ENCODE data around the gene KCNB1. TPM values are rescaled to one million over a fixed set of nuclear protein-coding genes. Genes with fewer than 3 reads are reported as not detected.

Gene KCNB1
- total RNA-seq, 3 donors from 2014 or later, result 0.05 TPM; not detected in 1

GRCh38 chr20:49352751-49353150 is 129.7 kb downstream of the KCNB1 start:
- Mint-ChIP-seq H3K9me3 (no peaks in the 10 kb centered on the region), H3K4me1 (ENCODE audit: low read depth) (no peaks in the 10 kb centered on the region), H3K36me3 (ENCODE audit: insufficient read depth) (no peaks in the 10 kb centered on the region), H3K4me3 (no peak overlapping the region), H3K27me3 (ENCODE audit: low read depth) (peaks cover 13% of the 10 kb centered on the region)
- no peak for DNase-seq
- ATAC-seq, result no peak

DNA sequence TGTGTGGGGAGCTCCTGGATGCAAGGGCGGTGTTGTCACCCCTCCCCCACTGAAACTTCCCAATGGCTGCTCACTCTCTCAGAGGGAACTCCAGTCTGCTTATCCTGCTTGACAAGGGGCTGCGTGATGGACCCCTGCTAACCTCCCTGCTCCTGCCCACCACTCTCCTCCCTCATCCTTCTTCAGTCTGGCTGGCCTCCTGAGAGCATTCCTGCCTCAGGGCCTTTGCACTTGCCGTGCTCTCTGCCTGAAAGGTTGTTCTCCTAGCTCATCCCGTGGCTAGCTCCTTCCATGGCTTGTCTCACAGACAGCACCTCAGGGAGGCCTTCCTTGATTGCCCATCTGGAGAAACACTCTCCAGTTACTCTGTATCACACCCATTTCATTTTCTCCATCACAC is 130.7 kb downstream of the KCNB1 start:
- Mint-ChIP-seq H3K36me3 (ENCODE audit: insufficient read depth) (no peaks in the 10 kb centered on the region), H3K27me3 (ENCODE audit: low read depth) (peaks cover 16% of the 10 kb centered on the region), H3K9me3 (no peaks in the 10 kb centered on the region), H3K4me3 (no peak overlapping the region), H3K4me1 (ENCODE audit: low read depth) (no peaks in the 10 kb centered on the region)
- no peak for DNase-seq
- no peak for ATAC-seq

DNA sequence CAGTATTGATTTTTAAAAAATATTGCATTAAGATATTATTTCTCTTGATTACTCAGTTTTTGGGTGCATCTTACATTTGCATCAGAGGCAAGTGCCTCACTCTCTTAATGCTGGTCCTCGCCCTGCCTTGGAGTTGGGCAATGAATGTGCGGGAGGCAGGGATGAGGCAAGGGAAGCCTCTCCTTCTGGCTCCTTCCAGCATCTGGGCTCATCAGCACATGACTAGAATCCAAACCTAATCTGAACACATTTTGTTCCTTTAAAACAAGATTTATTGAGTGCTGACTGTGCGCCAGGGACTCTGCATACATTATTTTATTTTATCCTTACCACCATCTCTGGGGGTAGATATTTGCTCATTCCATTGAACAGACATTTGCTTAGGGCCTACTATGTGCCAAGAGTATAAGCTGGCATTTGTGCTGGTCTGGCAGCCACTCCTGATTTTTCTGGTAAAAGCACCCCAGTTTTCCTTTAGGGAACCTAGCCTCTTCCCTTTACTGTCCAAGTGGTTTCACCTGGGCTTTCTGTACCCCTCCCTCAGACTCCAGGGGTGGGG is 132.7 kb downstream of the KCNB1 start:
- Mint-ChIP-seq H3K4me3 (no peak overlapping the region), H3K4me1 (ENCODE audit: low read depth) (no peaks in the 10 kb centered on the region), H3K27me3 (ENCODE audit: low read depth) (peaks cover 16% of the 10 kb centered on the region), H3K36me3 (ENCODE audit: insufficient read depth) (no peaks in the 10 kb centered on the region), H3K9me3 (no peaks in the 10 kb centered on the region)
- no peak for DNase-seq
- no peak for ATAC-seq

GRCh38 chr20:49349078-49349477 is 133.4 kb downstream of the KCNB1 start:
- no peak for DNase-seq
- no peaks in the 10 kb centered on the region for H3K4me1 Mint-ChIP-seq (ENCODE audit: low read depth)
- peaks cover 16% of the 10 kb centered on the region for H3K27me3 Mint-ChIP-seq (ENCODE audit: low read depth)
- H3K36me3 Mint-ChIP-seq (ENCODE audit: insufficient read depth), result no peaks in the 10 kb centered on the region
- no peaks in the 10 kb centered on the region for H3K9me3 Mint-ChIP-seq
- no peak overlapping the region for H3K4me3 Mint-ChIP-seq
- no peak for ATAC-seq

DNA sequence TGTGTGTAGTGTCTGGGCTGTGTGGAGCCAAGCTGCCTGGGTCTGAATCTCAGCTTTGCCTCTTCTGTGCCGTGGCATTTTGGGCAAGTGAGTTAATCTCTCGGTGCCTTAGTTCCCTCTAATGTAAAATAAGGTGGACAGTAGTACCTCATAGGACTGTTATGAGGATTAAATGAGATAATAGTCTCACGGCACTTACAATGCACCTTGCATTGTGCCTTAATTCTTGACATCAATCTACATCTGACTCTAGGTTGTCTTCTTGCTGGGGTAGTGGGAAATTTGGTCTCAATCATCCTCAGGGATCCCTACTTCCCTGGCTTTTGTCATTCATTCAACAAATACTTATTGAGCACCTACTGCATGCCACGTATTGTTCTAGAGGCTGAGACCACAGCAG is 133.9 kb downstream of the KCNB1 start:
- H3K27me3 Mint-ChIP-seq (ENCODE audit: low read depth), result peaks cover 18% of the 10 kb centered on the region
- H3K9me3 Mint-ChIP-seq, result no peaks in the 10 kb centered on the region
- no peak overlapping the region for H3K4me3 Mint-ChIP-seq
- no peak for DNase-seq
- ATAC-seq, result no peak
- no peaks in the 10 kb centered on the region for H3K4me1 Mint-ChIP-seq (ENCODE audit: low read depth)
- no peaks in the 10 kb centered on the region for H3K36me3 Mint-ChIP-seq (ENCODE audit: insufficient read depth)

DNA sequence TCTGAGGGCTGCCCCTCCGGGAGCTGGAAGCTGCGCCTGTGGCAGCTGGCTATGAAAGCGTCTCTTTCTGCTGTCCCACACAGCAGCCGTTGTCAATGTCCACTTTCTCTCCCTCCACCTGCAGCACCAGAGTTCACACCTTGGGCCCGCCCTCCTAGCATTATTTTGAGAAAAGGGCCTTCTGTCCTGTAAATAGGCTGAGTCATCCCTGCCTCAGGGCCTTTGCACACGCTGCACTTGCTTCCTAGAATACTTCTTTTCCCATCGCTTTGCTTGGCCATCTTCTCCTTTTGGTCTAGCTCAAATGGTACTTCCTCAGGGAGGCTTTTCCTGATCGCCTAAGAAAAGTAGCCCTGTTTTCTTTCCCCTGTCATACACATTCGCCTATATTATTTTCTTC is 135.3 kb downstream of the KCNB1 start:
- Mint-ChIP-seq H3K4me1 (ENCODE audit: low read depth) (no peaks in the 10 kb centered on the region), H3K36me3 (ENCODE audit: insufficient read depth) (no peaks in the 10 kb centered on the region)
- no peak for ATAC-seq

GRCh38 chr20:49346682-49347081 is 135.8 kb downstream of the KCNB1 start:
- ATAC-seq, result no peak
- H3K36me3 Mint-ChIP-seq (ENCODE audit: insufficient read depth), result no peaks in the 10 kb centered on the region
- no peak overlapping the region for H3K4me3 Mint-ChIP-seq
- no peaks in the 10 kb centered on the region for H3K4me1 Mint-ChIP-seq (ENCODE audit: low read depth)
- DNase-seq, result no peak
- H3K27me3 Mint-ChIP-seq (ENCODE audit: low read depth), result peaks cover 17% of the 10 kb centered on the region
- H3K9me3 Mint-ChIP-seq, result no peaks in the 10 kb centered on the region

More for the DNA sequence above, 135.3 kb downstream of the KCNB1 start:
- Mint-ChIP-seq H3K4me3 (no peak overlapping the region), H3K9me3 (no peaks in the 10 kb centered on the region), H3K27me3 (ENCODE audit: low read depth) (peaks cover 21% of the 10 kb centered on the region)
- DNase-seq, result no peak

GRCh38 chr20:49345524-49345923 is 136.9 kb downstream of the KCNB1 start:
- DNase-seq, result no peak
- H3K9me3 Mint-ChIP-seq, result no peaks in the 10 kb centered on the region
- no peak overlapping the region for H3K4me3 Mint-ChIP-seq
- peaks cover 11% of the 10 kb centered on the region for H3K27me3 Mint-ChIP-seq (ENCODE audit: low read depth)
- no peaks in the 10 kb centered on the region for H3K4me1 Mint-ChIP-seq (ENCODE audit: low read depth)
- ATAC-seq, result no peak
- H3K36me3 Mint-ChIP-seq (ENCODE audit: insufficient read depth), result no peaks in the 10 kb centered on the region

- DNase-seq (no peak), ATAC-seq (no peak)
- H3K27me3 Mint-ChIP-seq (ENCODE audit: low read depth), result peaks cover 11% of the 10 kb centered on the region
- no peaks in the 10 kb centered on the region for H3K9me3 Mint-ChIP-seq
- H3K36me3 Mint-ChIP-seq (ENCODE audit: insufficient read depth), result no peaks in the 10 kb centered on the region
- H3K4me3 Mint-ChIP-seq, result no peak overlapping the region
- H3K4me1 Mint-ChIP-seq (ENCODE audit: low read depth), result no peaks in the 10 kb centered on the region
These were observed 137.5 kb downstream of the KCNB1 start for GRCh38 chr20:49344975-49345374.

DNA sequence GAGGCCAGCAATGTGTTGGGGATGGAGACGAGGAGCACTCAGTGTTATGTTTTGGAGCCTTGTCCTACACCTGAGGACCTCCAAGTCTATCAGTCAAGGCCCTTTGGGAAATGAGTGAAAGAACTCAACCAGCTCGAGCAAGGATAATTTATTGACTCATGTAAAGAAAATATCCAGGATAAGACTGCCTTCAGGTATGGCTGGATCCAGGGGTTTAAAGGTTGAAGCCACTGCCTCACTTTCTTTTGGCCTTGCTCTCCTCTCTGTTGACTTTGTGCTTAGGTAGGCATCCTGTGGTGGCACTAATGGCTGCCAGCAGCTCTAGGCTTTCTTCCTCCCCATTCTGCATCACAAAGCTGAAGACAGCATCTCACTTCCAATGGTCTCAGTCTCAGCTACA is 138.3 kb downstream of the KCNB1 start:
- H3K4me3 Mint-ChIP-seq, result no peak overlapping the region
- no peaks in the 10 kb centered on the region for H3K36me3 Mint-ChIP-seq (ENCODE audit: insufficient read depth)
- DNase-seq (no peak), ATAC-seq (no peak)
- H3K27me3 Mint-ChIP-seq (ENCODE audit: low read depth), result peaks cover 11% of the 10 kb centered on the region
- no peaks in the 10 kb centered on the region for H3K9me3 Mint-ChIP-seq
- no peaks in the 10 kb centered on the region for H3K4me1 Mint-ChIP-seq (ENCODE audit: low read depth)

DNA sequence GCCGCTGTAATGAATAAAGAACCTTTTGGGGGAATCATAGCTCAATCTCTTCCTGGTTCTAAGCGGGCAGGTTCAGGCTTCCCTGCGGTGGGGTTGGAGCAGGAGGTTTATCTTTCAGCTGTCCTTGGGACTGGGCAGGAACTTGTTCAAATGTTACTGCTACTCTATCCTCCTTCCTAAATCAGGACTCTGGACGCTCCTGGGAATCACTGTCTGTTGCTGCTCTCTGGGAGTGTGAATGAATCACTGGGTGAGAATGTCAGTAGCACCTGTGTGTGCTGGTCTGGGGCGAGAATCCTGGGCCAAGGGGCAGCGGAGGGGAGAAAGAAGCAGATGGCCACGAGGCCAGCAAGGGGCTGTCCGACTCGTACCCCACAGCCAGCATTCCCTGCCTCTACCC is 139.2 kb downstream of the KCNB1 start:
- ATAC-seq, result no peak
- peaks cover 11% of the 10 kb centered on the region for H3K27me3 Mint-ChIP-seq (ENCODE audit: low read depth)

DNA sequence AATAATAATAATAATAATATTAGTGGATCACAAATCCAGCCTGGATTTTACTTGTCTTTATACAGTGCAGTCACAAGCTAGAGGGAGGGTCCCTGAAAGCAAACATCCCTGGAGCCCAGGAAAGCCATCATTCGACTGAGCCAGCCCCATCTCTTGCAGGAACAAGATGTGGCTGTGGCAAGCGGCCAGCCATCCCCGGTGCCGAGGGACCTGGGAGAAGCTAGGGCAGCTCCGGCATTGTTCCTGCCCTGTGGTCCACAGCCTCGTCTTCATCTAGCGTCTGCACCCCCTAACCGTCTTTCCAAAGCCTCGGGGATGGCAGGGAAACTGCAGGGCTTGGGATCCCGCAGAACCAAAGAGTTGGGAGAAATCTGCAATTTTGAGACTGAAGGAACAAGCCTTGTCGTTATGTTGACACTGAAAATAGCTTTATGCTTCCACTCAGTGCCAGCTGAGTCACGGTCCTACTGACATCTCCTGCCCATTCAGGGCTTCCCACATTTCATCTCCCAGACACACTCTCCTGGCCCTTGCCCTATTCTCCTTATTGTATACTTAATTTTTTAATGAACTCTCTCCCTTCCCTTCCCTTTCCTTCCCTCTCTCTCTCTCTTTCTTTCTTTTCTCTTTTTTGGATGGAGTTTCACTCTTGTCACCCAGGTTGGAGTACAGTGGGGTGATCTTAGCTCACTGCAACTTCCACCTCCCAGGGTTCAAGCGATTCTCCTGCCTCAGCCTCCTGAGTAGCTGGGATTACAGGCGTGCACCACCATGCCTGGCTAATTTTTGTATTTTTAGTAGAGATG is 142.1 kb downstream of the KCNB1 start:
- ATAC-seq (no peak), DNase-seq (no peak)
- Mint-ChIP-seq H3K4me1 (ENCODE audit: low read depth) (no peaks in the 10 kb centered on the region), H3K36me3 (ENCODE audit: insufficient read depth) (no peaks in the 10 kb centered on the region), H3K9me3 (no peaks in the 10 kb centered on the region), H3K27me3 (ENCODE audit: low read depth) (peaks cover 8% of the 10 kb centered on the region), H3K4me3 (no peak overlapping the region)

More for the DNA sequence above, 139.2 kb downstream of the KCNB1 start:
- Mint-ChIP-seq H3K36me3 (ENCODE audit: insufficient read depth) (no peaks in the 10 kb centered on the region), H3K4me1 (ENCODE audit: low read depth) (no peaks in the 10 kb centered on the region), H3K4me3 (no peak overlapping the region), H3K9me3 (no peaks in the 10 kb centered on the region)
- no peak for DNase-seq

DNA sequence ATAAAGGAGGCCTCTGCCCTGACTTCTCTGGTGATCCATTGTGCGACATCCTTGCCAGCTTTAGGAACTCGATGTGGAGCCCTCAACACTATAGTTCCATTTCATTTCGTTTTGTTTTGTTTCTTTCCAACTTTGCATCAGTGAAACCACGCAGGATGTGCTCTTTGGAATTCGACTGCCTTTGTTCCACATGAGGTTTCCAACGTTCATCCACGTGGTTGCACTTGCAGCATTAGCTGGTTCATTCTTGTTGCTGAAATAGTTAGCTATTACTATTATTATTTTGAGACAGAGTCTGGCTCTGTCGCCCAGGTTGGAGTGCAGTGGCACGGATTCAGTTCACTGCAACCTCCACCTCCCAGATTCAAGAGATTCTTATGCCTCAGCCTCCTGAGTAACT is 143.3 kb downstream of the KCNB1 start:
- no peak overlapping the region for H3K4me3 Mint-ChIP-seq
- H3K9me3 Mint-ChIP-seq, result no peaks in the 10 kb centered on the region
- peaks cover 9% of the 10 kb centered on the region for H3K27me3 Mint-ChIP-seq (ENCODE audit: low read depth)
- H3K36me3 Mint-ChIP-seq (ENCODE audit: insufficient read depth), result no peaks in the 10 kb centered on the region
- H3K4me1 Mint-ChIP-seq (ENCODE audit: low read depth), result no peaks in the 10 kb centered on the region
- no peak for ATAC-seq
- DNase-seq, result no peak

GRCh38 chr20:49338061-49338460 is 144.4 kb downstream of the KCNB1 start:
- H3K9me3 Mint-ChIP-seq, result no peaks in the 10 kb centered on the region
- ATAC-seq (no peak), DNase-seq (no peak)
- no peaks in the 10 kb centered on the region for H3K36me3 Mint-ChIP-seq (ENCODE audit: insufficient read depth)
- no peaks in the 10 kb centered on the region for H3K4me1 Mint-ChIP-seq (ENCODE audit: low read depth)
- no peak overlapping the region for H3K4me3 Mint-ChIP-seq
- H3K27me3 Mint-ChIP-seq (ENCODE audit: low read depth), result peaks cover 10% of the 10 kb centered on the region

DNA sequence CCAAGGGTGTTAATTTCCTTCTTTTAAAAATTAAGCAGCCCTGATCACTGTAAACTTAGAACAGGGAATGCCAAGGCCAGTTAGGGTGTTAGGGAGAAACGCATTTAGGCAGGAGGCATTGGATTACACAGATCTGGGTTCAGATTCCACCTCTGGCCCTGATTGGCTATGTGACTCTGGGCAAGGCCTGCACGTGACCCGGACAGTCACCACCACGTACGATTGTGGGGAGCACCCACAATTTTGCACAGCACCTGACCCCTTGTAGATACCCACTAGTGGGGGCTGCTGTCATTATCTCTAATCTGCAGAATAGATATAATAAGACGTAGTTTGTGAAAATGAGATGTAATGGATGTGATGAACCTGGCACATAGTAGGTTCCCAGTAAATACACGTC is 145.1 kb downstream of the KCNB1 start:
- no peak for DNase-seq
- Mint-ChIP-seq H3K4me1 (ENCODE audit: low read depth) (no peaks in the 10 kb centered on the region), H3K36me3 (ENCODE audit: insufficient read depth) (no peaks in the 10 kb centered on the region), H3K27me3 (ENCODE audit: low read depth) (peaks cover 17% of the 10 kb centered on the region), H3K9me3 (no peaks in the 10 kb centered on the region), H3K4me3 (no peak overlapping the region)
- ATAC-seq, result no peak
